Endodermal cell (in vitro differentiated cells): ENCODE measurements around the gene SLC2A4. TPM values are rescaled to one million over a fixed set of nuclear protein-coding genes. Genes with fewer than 3 reads are reported as not detected.

Source experiments
- DNase-seq: peaks from one replicate; pipeline ENCODE4 v3.0.0-alpha.2; 2017
- H3K27ac ChIP-seq: 2 replicates; pipeline ENCODE4 v1.5.1; 2013; ENCODE audit warnings: mild to moderate bottlenecking, low read depth, low read length, moderate library complexity
- H3K27me3 ChIP-seq: 2 replicates; pipeline ENCODE4 v1.6.1; 2013; ENCODE audit warnings: mild to moderate bottlenecking, low read length, moderate library complexity; ENCODE audit not compliant: insufficient read depth, control insufficient read depth, poor library complexity, severe bottlenecking
- H3K36me3 ChIP-seq: 2 replicates; pipeline ENCODE4 v1.7.0; 2013; ENCODE audit warnings: mild to moderate bottlenecking, low read length, moderate library complexity; ENCODE audit not compliant: control insufficient read depth, insufficient read depth
- H3K4me1 ChIP-seq: one replicate; pipeline ENCODE4 v1.7.0; 2013; ENCODE audit warnings: low read length; ENCODE audit not compliant: control insufficient read depth, insufficient read depth
- H3K4me3 ChIP-seq: 2 replicates; pipeline ENCODE4 v1.5.1; 2013; ENCODE audit warnings: mild to moderate bottlenecking, low read length, moderate library complexity
- H3K9ac ChIP-seq: 2 replicates; pipeline ENCODE4 v1.6.1; 2013; ENCODE audit warnings: mild to moderate bottlenecking, low read length, moderate library complexity; ENCODE audit not compliant: poor library complexity, severe bottlenecking; ENCODE audit errors: extremely low read depth
- H3K9me3 ChIP-seq: 2 replicates; pipeline ENCODE4 v1.6.1; 2013; ENCODE audit warnings: mild to moderate bottlenecking, low read length, moderate library complexity; ENCODE audit not compliant: control insufficient read depth
- H3K27ac Mint-ChIP-seq: 2 replicates; pipeline ENCODE4 v1.8.0; 2020; ENCODE audit warnings: mixed read lengths
- H3K27me3 Mint-ChIP-seq: 2 replicates; pipeline ENCODE4 v1.8.0; 2021; ENCODE audit warnings: mild to moderate bottlenecking, mixed read lengths; ENCODE audit not compliant: insufficient read depth
- H3K36me3 Mint-ChIP-seq: 2 replicates; pipeline ENCODE4 v1.8.0; 2020; ENCODE audit warnings: low read depth, mixed read lengths
- H3K4me1 Mint-ChIP-seq: 2 replicates; pipeline ENCODE4 v1.8.0; 2020; ENCODE audit warnings: mixed read lengths
- H3K4me3 Mint-ChIP-seq: 2 replicates; pipeline ENCODE4 v1.8.0; 2020; ENCODE audit warnings: mild to moderate bottlenecking, moderate library complexity, mixed read lengths
- H3K9me3 Mint-ChIP-seq: 2 replicates; pipeline ENCODE4 v1.8.0; 2020; ENCODE audit warnings: mild to moderate bottlenecking, mixed read lengths
- WGBS, 2 experiments: methylation state at CpG; one replicate each; pipeline versions ENCODE4 v1.1.5 to v1.1.7; 2013; ENCODE audit warnings: missing lambda C conversion rate in 2 of 2, mixed read lengths in 1 of 2; ENCODE audit not compliant: insufficient coverage in 1 of 2, insufficient read length in 1 of 2; 5-methylcytosine and 5-hydroxymethylcytosine counted together
- total RNA-seq, 2 donors: library from RNA; stranded (reverse); fragmentation: NEBNext Ultra II Directional in 1 of 2; extraction: Animal tissue kit (Norgen Biotek cat#: 25700) in 1 of 2; gene quantifications; 2 replicates in 1 of 2; 3 replicates in 1 of 2; pipeline ENCODE4 v1.2.1, GENCODE V29; 2021
- TF ChIP-seq, protein P1 (sequence below): fragments of 200-600 bp; sonication (generic); conservative IDR thresholded peaks from 2 replicates; pipeline ENCODE4 v1.5.0; 2021; ENCODE audit warnings: antibody characterized with exemption, mild to moderate bottlenecking

SLC2A4 gene
- total RNA-seq, 2 donors from 2014 or later = 2.2 to 5.4 TPM

DNA sequence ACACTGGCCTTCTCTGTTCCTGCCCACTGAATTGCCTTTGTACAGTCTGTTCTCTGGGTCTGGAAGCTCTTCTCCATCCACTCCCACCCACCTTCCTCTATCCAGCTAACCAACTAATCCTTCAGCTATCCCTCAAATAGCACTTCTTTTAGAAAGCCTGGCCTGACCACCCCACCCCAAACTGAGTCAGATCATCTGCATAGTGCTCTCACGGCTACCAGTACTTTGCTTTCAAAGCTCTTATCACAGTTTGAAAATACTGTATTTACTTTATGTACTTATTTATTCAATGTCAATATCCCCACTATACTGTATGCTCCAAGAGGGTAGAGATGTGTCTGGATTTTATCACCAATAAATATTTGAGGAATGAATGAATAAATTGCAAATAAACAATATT lies 14.7 kb upstream of the SLC2A4 start:
- DNase-seq = no peak
- WGBS, 2 experiments = 93% methylated on average over 1 of the region's 1 CpG; no CpG with 5 or more reads in 1 of the 2 experiments
- Mint-ChIP-seq H3K36me3 (peaks cover 2% of the 10 kb centered on the region), H3K4me3 (no peak overlapping the region), H3K9me3 (no peaks in the 10 kb centered on the region), H3K4me1 (peaks cover 12% of the 10 kb centered on the region), H3K27me3 (no peaks in the 10 kb centered on the region), H3K27ac (no peak overlapping the region)
- Histone ChIP-seq H3K9ac (no peak overlapping the region), H3K9me3 (no peaks in the 10 kb centered on the region), H3K27ac (no peak overlapping the region), H3K36me3 (no peaks in the 10 kb centered on the region), H3K4me3 (no peak overlapping the region), H3K4me1 (no peaks in the 10 kb centered on the region), H3K27me3 (peaks cover 20% of the 10 kb centered on the region)
- TF ChIP-seq, protein P1, sequence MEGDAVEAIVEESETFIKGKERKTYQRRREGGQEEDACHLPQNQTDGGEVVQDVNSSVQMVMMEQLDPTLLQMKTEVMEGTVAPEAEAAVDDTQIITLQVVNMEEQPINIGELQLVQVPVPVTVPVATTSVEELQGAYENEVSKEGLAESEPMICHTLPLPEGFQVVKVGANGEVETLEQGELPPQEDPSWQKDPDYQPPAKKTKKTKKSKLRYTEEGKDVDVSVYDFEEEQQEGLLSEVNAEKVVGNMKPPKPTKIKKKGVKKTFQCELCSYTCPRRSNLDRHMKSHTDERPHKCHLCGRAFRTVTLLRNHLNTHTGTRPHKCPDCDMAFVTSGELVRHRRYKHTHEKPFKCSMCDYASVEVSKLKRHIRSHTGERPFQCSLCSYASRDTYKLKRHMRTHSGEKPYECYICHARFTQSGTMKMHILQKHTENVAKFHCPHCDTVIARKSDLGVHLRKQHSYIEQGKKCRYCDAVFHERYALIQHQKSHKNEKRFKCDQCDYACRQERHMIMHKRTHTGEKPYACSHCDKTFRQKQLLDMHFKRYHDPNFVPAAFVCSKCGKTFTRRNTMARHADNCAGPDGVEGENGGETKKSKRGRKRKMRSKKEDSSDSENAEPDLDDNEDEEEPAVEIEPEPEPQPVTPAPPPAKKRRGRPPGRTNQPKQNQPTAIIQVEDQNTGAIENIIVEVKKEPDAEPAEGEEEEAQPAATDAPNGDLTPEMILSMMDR = no peak

DNA sequence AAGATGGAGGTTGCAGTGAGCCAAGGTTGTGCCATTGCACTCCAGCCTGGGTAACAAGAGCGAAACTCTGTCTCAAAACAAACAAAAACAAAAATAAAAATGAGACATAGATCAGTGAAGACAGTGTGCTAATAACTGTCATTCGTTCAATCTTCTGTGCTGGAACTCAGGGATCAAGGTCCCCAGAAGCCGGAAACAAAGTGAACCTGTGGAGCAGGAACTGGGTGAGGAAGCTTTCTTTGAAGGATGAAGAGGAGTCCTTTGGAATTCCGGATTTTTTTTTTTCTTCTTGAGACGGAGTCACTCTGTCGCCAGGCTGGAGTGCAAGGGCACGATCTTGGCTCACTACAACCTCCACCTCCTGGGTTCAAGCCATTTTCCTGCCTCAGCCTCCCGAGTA lies 2.1 kb upstream of the SLC2A4 start:
- Histone ChIP-seq H3K27ac (no peak overlapping the region), H3K9me3 (no peaks in the 10 kb centered on the region), H3K9ac (no peak overlapping the region), H3K4me3 (no peak overlapping the region), H3K27me3 (peaks cover 16% of the 10 kb centered on the region), H3K36me3 (no peaks in the 10 kb centered on the region), H3K4me1 (peaks cover 5% of the 10 kb centered on the region)
- H3K9me3 Mint-ChIP-seq = no peaks in the 10 kb centered on the region
- peaks cover 31% of the 10 kb centered on the region for H3K27me3 Mint-ChIP-seq
- TF ChIP-seq, protein P1 = no peak
- peaks cover 6% of the 10 kb centered on the region for H3K4me1 Mint-ChIP-seq
- H3K27ac Mint-ChIP-seq = no peak overlapping the region
- no peak for DNase-seq
- 91 to 94% methylated on average over 7 of the region's 8 CpGs for WGBS, 2 experiments
- no peaks in the 10 kb centered on the region for H3K36me3 Mint-ChIP-seq
- H3K4me3 Mint-ChIP-seq = no peak overlapping the region

DNA sequence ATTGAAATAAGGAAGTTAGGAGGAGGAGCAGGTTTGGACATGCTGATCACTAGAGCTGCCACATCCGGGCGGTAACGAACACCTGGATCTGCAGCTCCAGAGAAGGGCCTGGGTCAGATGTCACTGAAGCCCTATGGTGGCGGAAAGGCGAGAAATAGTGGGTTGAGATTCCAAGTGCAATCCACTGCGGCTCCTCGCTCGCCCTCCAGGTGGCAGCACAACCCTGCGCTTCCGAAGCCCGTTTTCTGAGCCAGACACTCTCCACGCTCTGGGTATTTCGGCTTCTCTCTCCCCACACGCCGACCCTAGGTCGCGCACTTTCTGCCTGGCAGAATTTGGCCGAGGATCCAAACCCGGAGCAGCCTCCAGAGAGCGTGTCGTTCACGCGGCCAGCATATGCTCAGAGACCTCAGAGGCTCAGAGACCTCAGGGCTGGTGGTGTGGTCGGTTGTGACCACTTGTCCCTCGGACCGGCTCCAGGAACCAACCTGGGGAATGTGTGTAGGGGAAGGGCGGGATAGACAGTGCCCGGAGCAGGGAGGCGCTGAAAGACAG lies 922 bp upstream of the SLC2A4 start:
- Histone ChIP-seq H3K27ac (peak overlapping the region; percentile 18), H3K27me3 (peaks cover 16% of the 10 kb centered on the region), H3K4me1 (peaks cover 5% of the 10 kb centered on the region), H3K36me3 (no peaks in the 10 kb centered on the region), H3K9ac (peak overlapping the region; percentile 4), H3K4me3 (peak overlapping the region; percentile 67), H3K9me3 (no peaks in the 10 kb centered on the region)
- TF ChIP-seq, protein P1 = peak; percentile 94
- peak overlapping the region; percentile 60 for H3K4me3 Mint-ChIP-seq
- peak overlapping the region; percentile 61 for H3K27ac Mint-ChIP-seq
- DNase-seq = peak; percentile 98
- peaks cover 31% of the 10 kb centered on the region for H3K27me3 Mint-ChIP-seq
- whole genome bisulfite sequencing, 2 experiments = 2 to 3% methylated on average over 14 to 29 of the region's 29 CpGs
- H3K36me3 Mint-ChIP-seq = no peaks in the 10 kb centered on the region
- peaks cover 6% of the 10 kb centered on the region for H3K4me1 Mint-ChIP-seq
- no peaks in the 10 kb centered on the region for H3K9me3 Mint-ChIP-seq
